Measurements from ENCODE around the gene KCNMA1. TPM values are rescaled to one million over a fixed set of nuclear protein-coding genes. Genes with fewer than 3 reads are reported as not detected.

Gene KCNMA1
- total RNA-seq, 1 donor from 2014 or later: 87.6 TPM

- peaks cover 4% of the 10 kb centered on the region for H3K9me3 Mint-ChIP-seq (ENCODE audit: low read depth)
- TF ChIP-seq CTCF (IDR thresholded peaks at IDR 0.05): no peak
- no peak overlapping the region for H3K4me3 Mint-ChIP-seq (ENCODE audit: unreplicated experiment)
- DNase-seq (ENCODE audit: low spot score): no peak
- H3K4me1 Mint-ChIP-seq (ENCODE audit: low read depth): peaks cover 72% of the 10 kb centered on the region
- peak overlapping the region; percentile 99 for H3K27ac Mint-ChIP-seq (ENCODE audit: unreplicated experiment)
- H3K36me3 Mint-ChIP-seq (ENCODE audit: low read depth): no peaks in the 10 kb centered on the region
- H3K27me3 Mint-ChIP-seq (ENCODE audit: low read depth): no peaks in the 10 kb centered on the region
Measured at GRCh38 chr10:77501152-77501845, 136.3 kb downstream of the KCNMA1 start.

DNA sequence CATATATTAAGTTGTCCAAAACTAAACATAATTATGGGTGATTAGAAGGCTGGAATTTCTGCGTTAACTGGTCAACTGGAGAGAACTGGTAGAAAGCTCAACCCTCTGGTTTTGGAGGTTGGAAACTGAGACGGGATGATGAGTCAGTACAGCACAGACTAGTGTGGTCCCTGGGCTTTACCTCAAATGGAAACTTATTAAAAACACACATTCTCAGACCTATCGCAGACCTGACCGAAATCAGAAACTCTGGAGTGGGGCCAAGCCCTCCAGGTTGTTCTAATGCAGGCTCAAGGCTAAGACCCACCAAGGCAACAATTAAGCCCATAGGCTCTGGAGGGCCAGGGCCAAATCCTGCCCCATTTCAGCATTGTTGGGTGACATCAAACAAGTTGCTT lies 136.9 kb downstream of the KCNMA1 start:
- Mint-ChIP-seq H3K4me3 (ENCODE audit: unreplicated experiment) (no peak overlapping the region), H3K27ac (ENCODE audit: unreplicated experiment) (peak overlapping the region; percentile 99), H3K9me3 (ENCODE audit: low read depth) (peaks cover 4% of the 10 kb centered on the region), H3K4me1 (ENCODE audit: low read depth) (peaks cover 66% of the 10 kb centered on the region), H3K27me3 (ENCODE audit: low read depth) (no peaks in the 10 kb centered on the region), H3K36me3 (ENCODE audit: low read depth) (no peaks in the 10 kb centered on the region)
- no peak for TF ChIP-seq CTCF (IDR thresholded peaks at IDR 0.05)
- no peak for DNase-seq (ENCODE audit: low spot score)

- DNase-seq (ENCODE audit: low spot score): no peak
- TF ChIP-seq CTCF (IDR thresholded peaks at IDR 0.05): no peak
- no peaks in the 10 kb centered on the region for H3K9me3 Mint-ChIP-seq (ENCODE audit: low read depth)
- no peaks in the 10 kb centered on the region for H3K27me3 Mint-ChIP-seq (ENCODE audit: low read depth)
- no peaks in the 10 kb centered on the region for H3K36me3 Mint-ChIP-seq (ENCODE audit: low read depth)
- no peak overlapping the region for H3K4me3 Mint-ChIP-seq (ENCODE audit: unreplicated experiment)
- peaks cover 62% of the 10 kb centered on the region for H3K4me1 Mint-ChIP-seq (ENCODE audit: low read depth)
- H3K27ac Mint-ChIP-seq (ENCODE audit: unreplicated experiment): peak overlapping the region; percentile 2
Measured at GRCh38 chr10:77498829-77499228, 138.8 kb downstream of the KCNMA1 start.

- H3K36me3 Mint-ChIP-seq (ENCODE audit: low read depth): no peaks in the 10 kb centered on the region
- peaks cover 60% of the 10 kb centered on the region for H3K4me1 Mint-ChIP-seq (ENCODE audit: low read depth)
- H3K4me3 Mint-ChIP-seq (ENCODE audit: unreplicated experiment): no peak overlapping the region
- DNase-seq (ENCODE audit: low spot score): no peak
- H3K9me3 Mint-ChIP-seq (ENCODE audit: low read depth): no peaks in the 10 kb centered on the region
- H3K27ac Mint-ChIP-seq (ENCODE audit: unreplicated experiment): peak overlapping the region; percentile 78
- no peaks in the 10 kb centered on the region for H3K27me3 Mint-ChIP-seq (ENCODE audit: low read depth)
- TF ChIP-seq CTCF (IDR thresholded peaks at IDR 0.05): no peak
Measured at GRCh38 chr10:77498210-77498609, 139.4 kb downstream of the KCNMA1 start.

DNA sequence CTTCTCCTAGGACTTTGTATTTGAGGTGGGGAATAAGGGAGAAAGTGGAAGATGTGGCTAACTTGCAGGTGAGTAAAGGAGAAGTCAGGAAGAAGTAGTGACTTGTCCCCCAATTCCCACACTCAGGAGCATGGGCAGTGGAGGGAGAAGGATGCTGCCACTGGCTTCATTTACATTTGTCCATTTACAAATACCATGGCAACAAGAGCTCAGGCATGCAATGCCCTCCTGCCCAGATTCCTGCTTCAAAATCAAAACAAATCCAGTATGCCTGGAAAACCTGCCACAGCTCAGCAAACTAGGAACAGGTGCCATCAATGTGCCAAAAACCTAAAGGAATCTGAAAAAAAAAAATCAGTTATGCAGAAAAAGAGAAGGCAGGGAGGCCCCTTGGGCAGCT lies 139.9 kb downstream of the KCNMA1 start:
- DNase-seq (ENCODE audit: low spot score): no peak
- no peaks in the 10 kb centered on the region for H3K9me3 Mint-ChIP-seq (ENCODE audit: low read depth)
- TF ChIP-seq CTCF (IDR thresholded peaks at IDR 0.05): no peak
- H3K36me3 Mint-ChIP-seq (ENCODE audit: low read depth): no peaks in the 10 kb centered on the region
- H3K4me1 Mint-ChIP-seq (ENCODE audit: low read depth): peaks cover 59% of the 10 kb centered on the region
- peak overlapping the region; percentile 78 for H3K27ac Mint-ChIP-seq (ENCODE audit: unreplicated experiment)
- no peak overlapping the region for H3K4me3 Mint-ChIP-seq (ENCODE audit: unreplicated experiment)
- H3K27me3 Mint-ChIP-seq (ENCODE audit: low read depth): no peaks in the 10 kb centered on the region

Data from chondrocyte (in vitro differentiated cells).